Measurements from ENCODE around the gene PCAT7. TPM values are rescaled to one million over a fixed set of nuclear protein-coding genes. Genes with fewer than 3 reads are reported as not detected.
"Not testable (repeated sequence)": the region's sequence is repeated elsewhere in the genome, so short reads cannot be mapped to it uniquely, and the experiment has no call there.

The PCAT7 gene
- total RNA-seq, 4 donors from 2014 or later: 0.34 TPM; not detected in 3

DNA sequence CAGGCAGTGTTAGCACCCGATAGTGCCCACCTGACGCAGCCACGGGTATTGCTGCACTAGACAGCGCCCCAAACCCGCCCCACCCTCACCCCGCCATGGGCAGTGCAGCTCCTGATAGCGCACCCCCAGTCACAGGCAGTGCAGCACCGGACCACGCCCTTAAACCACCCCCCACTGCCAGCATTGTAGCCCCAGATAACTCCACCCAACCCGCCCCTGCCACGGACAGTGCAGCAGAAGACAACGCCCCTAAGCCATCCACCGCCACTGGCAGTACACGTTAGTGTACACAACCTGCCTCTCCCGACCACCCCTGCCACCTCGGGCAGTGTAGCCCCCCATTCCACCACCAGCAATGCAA lies 825 bp upstream of the PCAT7 start:
- TF ChIP-seq, protein P1, sequence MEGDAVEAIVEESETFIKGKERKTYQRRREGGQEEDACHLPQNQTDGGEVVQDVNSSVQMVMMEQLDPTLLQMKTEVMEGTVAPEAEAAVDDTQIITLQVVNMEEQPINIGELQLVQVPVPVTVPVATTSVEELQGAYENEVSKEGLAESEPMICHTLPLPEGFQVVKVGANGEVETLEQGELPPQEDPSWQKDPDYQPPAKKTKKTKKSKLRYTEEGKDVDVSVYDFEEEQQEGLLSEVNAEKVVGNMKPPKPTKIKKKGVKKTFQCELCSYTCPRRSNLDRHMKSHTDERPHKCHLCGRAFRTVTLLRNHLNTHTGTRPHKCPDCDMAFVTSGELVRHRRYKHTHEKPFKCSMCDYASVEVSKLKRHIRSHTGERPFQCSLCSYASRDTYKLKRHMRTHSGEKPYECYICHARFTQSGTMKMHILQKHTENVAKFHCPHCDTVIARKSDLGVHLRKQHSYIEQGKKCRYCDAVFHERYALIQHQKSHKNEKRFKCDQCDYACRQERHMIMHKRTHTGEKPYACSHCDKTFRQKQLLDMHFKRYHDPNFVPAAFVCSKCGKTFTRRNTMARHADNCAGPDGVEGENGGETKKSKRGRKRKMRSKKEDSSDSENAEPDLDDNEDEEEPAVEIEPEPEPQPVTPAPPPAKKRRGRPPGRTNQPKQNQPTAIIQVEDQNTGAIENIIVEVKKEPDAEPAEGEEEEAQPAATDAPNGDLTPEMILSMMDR (IDR thresholded peaks at IDR 0.05): no peak
- no peak for TF ChIP-seq POLR2A (IDR thresholded peaks at IDR 0.05)
- 85 to 88% methylated on average over 16 of the region's 16 CpGs for WGBS, 2 donors
- no peak overlapping the region for H3K4me3 ChIP-seq (ENCODE audit: low read depth, poor library complexity, severe bottlenecking)
- no peak for DNase-seq (ENCODE audit: low spot score in 2 of 2)
- intact Hi-C loops (cut with DNase I; ENCODE audit: low total_unique reads): no loop called here

DNA sequence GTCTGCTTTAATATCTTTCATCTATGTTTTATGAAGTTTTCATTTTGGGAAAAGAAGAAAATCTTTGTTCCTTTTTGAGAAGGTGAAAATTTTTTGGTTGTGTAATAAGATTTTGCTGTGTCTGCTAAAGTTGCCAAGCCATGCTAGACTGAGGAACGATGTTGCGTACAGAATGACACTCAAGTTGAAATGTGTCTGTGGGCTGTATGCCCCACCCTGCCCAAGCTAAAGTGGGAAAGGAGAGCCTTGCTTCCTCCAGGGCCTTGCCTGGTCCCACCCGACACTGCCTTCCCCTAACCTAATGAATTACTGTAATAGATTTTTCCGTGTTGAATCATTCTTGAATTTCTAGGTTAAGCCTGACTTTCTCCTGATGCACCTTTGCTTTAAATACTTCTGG lies 2.5 kb downstream of the PCAT7 start:
- no peak for DNase-seq (ENCODE audit: low spot score in 2 of 2)
- intact Hi-C loops (cut with DNase I; ENCODE audit: low total_unique reads): no loop called here
- no peak overlapping the region for H3K4me3 ChIP-seq (ENCODE audit: low read depth, poor library complexity, severe bottlenecking)
- WGBS, 2 donors: 58 to 69% methylated on average over 4 of the region's 4 CpGs
- no peak for TF ChIP-seq POLR2A (IDR thresholded peaks at IDR 0.05)
- TF ChIP-seq, protein P1 (IDR thresholded peaks at IDR 0.05): no peak

DNA sequence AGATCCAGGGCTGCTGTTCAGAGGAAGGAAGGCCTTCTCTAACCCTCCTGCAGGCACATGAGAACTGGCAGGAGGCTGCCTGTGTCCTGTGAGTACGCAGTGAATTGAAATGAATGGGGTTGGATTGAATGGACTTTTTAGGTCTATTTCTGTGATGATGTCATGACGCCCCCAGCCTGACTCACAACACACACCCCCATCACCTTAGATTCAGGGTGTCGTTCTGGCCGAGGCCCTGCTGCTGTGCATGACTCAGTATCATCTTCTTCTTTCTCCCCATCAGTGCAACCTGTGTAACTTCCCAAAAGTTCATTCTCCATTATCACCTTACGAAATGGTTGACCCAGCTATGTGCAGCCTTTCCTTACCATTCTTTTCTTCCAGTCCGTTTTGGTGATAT lies 5.4 kb downstream of the PCAT7 start:
- no peak for TF ChIP-seq POLR2A (IDR thresholded peaks at IDR 0.05)
- TF ChIP-seq, protein P1 (IDR thresholded peaks at IDR 0.05): no peak
- WGBS, 2 donors: 88 to 93% methylated on average over 6 of the region's 6 CpGs
- intact Hi-C loops (cut with DNase I; ENCODE audit: low total_unique reads): no loop called here
- H3K4me3 ChIP-seq (ENCODE audit: low read depth, poor library complexity, severe bottlenecking): no peak overlapping the region
- DNase-seq (ENCODE audit: low spot score in 2 of 2): no peak

DNA sequence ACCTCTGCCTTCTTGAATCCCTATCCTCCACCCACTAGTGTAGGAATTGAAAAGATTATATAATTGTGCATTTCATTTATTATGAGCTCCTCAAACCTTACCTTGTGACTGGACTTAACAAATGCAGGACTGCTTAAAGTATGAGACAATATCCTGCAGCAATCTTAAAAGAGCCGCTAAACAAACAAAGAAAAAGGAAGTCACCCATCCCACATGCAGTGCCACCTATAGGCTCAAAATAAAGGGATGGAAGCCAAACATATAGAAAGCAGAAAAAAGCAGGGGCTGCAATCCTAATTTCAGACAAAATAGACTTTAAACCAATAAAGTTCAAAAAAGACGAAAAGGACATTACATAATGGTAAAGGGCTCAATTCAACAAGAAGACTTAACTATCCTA lies 8.7 kb downstream of the PCAT7 start:
- DNase-seq (ENCODE audit: low spot score in 2 of 2): no peak
- TF ChIP-seq, protein P1 (IDR thresholded peaks at IDR 0.05): no peak
- no peak for TF ChIP-seq POLR2A (IDR thresholded peaks at IDR 0.05)
- 63 to 93% methylated on average over 2 of the region's 2 CpGs for WGBS, 2 donors
- intact Hi-C loops (cut with DNase I; ENCODE audit: low total_unique reads): no loop called here
- no peak overlapping the region for H3K4me3 ChIP-seq (ENCODE audit: low read depth, poor library complexity, severe bottlenecking)

DNA sequence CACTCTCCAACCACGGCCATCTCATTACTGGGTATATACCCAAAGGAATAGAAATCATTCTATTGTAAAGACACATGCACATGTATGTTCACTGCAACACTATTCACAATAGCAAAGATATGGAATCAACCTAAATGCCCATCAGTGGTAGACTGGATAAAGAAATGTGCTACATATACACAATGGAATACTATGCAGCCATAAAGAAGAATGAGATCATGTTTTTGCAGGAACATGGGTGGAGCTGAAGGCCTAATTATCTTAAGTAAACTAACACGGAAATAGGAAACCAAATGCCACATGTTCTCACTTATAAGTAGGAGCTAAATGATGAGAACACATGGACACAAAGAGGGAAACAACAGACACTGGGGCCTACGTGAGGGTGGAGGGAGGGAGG lies 9.4 kb downstream of the PCAT7 start:
- DNase-seq (ENCODE audit: low spot score in 2 of 2); intact Hi-C loops (cut with DNase I; ENCODE audit: low total_unique reads); H3K4me3 ChIP-seq (ENCODE audit: low read depth, poor library complexity, severe bottlenecking): not testable (repeated sequence)
- 47 to 63% methylated on average over 3 of the region's 3 CpGs for WGBS, 2 donors

DNA sequence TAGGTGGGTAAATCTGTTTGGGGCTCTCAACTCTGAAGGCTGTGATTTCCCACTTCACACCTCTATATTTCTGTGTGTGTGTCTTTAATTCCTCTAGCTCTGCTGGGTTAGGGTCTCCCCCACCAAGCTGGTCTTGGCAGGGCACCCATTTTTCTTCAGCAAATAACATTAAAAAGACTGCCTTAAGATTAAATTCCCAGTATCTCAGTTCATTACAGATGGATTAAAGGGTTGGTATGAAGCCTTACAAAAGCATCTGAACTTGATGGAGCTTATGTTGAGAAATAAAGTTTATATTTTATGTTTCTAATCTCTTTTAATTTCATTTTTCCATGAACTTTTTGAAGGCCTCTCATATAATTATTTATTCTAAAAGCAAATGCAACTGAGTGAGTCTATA lies 11.7 kb downstream of the PCAT7 start:
- TF ChIP-seq, protein P1 (IDR thresholded peaks at IDR 0.05): no peak
- no peak for TF ChIP-seq POLR2A (IDR thresholded peaks at IDR 0.05)
- intact Hi-C loops (cut with DNase I; ENCODE audit: low total_unique reads): no loop called here
- no peak for DNase-seq (ENCODE audit: low spot score in 2 of 2)
- no peak overlapping the region for H3K4me3 ChIP-seq (ENCODE audit: low read depth, poor library complexity, severe bottlenecking)
